NOMO-1 treated with DMSO at 0.1 percent for 48 hours (cell line): ENCODE data around the gene MED25.
A peak's percentile ranks its signal among the peaks of the same experiment; 100 is the strongest.

Experiments used
- DNase-seq: peaks from one replicate; lab custom pipeline; 2025; ENCODE audit not compliant: unreplicated experiment; lab: John Stamatoyannopoulos, UW

MED25 gene

DNA sequence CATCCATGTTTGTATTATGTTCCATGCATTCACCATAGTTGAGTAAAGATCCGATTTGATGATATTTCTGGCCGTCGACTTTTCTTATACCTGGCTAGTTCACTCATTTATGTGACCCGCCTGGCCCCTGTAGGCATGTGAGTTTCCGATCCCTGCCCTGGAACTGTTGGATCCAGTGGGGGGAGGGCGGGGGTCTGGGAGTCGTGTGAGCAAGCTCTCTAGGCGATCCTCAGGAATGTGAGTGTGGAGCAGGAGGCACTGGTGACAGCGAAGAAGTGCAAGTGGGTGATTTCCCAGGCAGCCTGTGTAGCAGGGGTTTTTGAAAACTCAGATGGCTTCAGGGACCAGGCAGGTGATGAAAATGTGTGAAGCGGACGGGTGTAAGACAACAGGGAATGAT lies 22.2 kb downstream of the MED25 start:
- DNase-seq: no peak

DNA sequence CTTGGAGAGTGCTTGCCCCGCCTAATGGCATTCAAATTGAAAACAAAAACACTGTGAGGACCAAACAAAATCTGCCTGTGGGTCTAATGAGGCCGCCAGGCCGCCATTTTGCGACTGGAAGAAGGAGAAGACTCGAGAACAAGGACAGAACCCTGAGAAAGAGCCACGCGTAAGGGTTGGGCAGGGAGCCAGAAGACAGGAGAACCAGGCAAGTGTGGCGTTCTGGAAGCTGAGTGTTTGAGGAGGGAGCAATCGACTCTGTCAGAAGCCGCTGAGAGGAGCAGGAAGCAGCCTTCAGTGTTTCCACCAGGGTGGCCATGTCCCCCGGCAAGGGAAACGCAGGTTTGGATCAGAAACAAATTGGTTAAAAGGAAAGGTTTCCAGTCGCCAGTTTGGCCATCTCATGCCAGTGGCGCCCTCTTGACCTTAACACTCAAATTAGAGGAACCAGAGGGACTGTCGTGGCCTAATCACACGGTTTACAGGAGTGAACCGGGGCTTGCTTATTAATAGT lies 22.7 kb downstream of the MED25 start:
- no peak for DNase-seq

DNA sequence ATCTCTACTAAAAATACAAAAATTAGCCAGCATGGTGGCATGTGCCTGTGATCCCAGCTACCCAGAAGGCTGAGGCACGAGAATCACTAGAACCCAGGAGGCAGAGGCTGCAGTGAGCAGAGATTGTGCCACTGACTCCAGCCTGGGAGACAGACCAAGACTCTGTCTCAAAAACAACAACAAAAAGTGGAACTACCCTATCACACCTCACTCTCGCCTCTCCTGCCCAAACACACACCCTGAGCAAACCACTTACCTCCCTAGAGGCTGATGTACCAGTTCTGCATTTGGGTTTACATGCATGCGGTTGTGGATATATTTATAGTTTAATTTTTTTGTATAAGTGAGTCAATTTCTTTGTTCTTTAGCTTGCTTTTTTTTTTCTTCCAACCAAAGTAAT lies 25.2 kb downstream of the MED25 start:
- DNase-seq: peak; percentile 27

DNA sequence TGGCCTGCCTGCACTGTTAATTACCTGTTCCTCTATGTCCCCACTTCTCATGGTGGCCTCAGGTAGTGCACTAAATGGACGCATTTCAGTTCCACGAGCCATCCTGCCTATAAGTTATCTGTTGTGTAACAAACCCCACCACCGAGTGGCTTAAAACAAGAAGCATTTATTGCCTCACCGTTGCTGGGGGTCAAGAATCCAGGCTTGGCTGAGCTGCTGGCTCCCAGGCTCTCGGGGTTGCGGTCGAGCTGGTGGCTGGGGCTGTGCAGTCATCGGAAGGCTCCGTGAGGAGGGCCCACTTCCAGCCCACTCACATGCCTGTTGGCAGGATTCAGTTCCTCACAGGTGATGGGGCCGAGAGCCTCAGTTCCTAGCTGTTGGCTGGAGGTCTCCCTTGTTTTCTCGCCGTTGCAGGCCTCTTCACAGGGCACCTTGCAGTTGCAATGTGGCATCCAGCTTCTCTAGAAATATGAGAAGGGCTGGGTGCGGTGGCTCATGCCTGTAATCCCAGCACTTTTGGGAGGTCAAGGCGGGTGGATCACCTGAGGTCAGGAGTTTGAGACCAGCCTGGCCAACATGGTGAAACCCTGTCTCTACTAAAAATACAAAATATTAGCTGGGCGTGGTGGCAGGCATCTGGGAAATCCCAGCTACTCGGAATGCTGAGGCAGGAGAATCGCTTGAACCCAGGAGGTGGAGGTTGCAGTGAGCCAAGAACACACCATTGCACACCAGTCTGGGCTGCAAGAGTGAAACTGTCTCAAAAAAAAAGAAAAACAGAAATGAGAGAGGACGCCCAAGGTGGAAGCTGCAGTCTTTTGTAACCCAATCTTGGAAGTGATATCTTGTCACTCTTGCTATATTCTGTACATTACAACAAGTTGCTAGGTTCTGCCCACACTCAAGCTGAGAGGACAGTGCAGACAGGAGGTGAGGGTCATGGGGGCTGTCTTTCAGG lies 26.3 kb downstream of the MED25 start:
- DNase-seq: peak; percentile 89

DNA sequence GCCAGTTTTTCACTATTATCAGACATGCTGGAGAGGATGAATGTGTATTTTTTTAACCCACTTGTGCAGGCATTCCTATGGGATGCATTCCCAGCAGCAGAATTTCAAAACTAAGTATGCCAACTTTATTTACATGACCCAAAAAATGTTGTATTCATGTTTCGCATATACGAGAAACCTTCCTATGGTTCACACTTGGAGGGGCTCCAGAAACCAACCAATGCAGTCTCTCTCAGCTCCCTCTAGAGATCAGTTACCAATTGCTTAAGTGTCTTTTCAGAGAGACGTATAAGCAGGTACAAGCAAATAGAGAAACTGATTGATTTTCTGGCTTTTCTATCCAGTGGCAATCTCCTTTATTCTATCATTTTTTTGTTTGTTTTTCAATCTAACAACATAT lies 27.3 kb downstream of the MED25 start:
- DNase-seq: no peak

DNA sequence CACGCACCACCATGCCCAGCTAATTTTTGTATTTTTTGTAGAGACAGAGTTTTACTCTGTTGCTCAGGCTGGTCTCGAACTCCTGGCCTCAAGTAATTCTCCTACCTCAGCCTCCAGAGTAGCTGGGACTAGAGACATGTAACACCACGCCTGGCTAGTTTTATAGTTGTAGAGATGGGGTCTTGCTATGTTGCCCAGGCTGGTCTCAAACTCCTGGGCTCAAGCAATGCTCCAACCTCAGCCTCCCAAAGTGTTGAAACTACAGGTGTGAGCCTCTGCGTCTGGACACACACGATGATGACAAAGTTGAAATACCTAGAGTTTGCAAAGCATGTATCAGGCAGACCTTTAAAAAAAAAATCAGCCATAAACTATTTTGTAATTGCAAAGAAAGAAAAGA lies 28.3 kb downstream of the MED25 start:
- DNase-seq: no peak

DNA sequence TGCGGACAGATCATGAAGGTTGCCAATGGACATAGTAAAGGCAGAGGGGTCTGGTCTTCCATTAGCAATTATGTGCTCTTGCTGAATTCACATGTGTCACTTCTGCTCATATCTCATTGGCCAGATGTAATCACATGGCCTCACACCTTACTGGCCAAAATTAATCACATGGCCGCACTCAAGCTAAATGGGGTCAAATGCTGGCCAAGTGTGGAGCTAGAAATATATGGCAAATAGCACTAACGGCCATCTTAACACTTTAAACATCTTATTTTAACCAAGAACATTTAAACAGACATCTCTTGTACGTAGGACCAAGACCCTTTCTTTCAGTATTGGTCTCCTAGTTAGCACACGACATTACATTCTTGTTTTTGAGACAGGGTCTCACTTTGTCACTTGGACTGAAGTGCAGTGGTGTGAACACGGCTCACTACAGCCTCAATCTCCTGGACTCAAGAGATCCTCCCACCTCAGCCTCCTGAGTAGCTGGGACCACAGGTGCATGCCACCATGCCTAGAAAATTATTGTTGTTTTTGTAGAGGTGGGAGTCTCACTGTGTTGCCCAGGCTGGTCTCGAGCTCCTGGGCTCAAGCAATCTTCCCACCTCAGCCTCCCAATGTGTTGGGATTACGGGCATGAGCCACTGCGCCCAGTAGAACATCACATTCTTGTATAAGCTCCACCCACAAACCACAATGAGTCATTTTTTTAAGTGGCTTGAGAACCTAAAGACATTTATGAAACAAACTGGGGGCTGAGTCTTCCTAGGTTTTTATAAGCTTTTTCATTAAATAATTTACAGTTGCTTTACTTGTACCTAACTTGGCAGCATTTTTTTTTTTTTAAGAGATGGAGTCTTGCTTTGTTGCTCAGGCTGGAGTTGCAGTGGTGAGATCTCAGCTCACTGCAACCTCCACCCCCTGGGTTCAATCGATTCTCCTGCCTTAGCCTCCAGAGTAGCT lies 29.9 kb downstream of the MED25 start:
- DNase-seq: peak; percentile 77

DNA sequence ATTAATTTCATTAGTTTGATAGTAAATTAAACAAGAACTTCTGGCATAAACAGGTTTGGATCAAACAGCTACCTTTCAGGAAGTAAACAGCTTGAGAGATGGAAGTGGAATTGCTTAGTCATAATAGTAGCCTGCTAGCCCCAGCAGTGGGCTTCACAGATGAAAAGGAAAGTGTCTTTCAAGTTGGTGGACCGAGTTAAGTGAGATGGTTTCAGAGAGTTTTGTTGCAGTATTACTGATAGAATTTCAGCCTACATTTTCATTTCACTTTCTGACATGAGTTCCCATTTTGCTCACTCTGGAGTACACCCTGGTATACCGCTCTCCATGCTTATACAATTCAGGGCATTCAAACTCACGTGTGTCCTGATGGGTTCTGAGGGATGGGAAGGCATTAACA lies 30.8 kb downstream of the MED25 start:
- peak; percentile 37 for DNase-seq

DNA sequence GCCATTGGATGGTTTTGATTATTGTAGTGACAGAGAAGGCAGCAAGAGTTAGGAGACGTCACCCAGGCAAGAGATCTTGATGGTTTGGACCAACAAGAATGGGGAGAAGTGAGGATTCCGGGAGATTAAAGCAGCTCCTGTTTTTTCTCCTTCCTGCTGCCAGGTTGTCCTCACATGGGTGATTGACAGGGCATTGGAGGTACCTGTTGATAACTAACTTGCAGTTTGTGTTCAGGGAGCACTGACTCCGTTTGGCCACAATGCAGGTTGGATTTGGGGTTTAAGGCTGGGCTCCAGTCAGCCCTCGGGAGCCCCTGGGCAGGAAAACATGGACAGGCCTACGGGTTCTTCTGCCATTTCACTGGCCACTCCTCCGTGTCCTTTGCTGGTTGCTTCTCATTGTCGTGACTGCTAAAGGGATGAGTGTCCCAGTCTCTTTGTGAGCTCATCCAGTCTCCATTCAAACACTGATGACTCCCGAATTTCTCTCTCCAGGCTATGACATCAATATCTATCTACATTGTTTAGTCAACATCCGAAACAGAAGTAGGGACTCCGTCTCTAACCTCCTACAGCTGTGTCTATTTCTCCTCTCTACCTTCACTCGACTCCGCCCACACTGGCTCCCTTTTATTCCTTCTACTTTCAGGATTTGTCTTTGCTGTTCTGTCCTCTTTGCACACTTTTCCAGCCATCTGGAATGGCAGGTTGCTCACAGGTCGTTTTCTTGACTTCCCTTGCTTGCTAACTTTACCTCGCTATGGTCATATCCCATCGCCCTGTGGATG lies 31.5 kb downstream of the MED25 start:
- no peak for DNase-seq

DNA sequence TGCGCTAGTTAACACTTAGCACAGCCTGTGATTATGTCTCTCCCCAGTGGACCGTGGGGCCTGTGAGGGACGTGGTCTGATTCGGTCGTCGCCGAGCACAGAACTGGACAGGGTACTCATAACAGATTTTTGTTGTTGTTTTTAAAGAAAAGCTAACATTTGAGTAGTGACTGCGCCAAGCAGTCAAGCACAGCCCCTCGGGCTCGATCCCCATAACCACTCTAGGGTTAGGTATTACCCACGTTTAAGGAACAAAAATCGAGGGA lies 32.1 kb downstream of the MED25 start:
- no peak for DNase-seq

DNA sequence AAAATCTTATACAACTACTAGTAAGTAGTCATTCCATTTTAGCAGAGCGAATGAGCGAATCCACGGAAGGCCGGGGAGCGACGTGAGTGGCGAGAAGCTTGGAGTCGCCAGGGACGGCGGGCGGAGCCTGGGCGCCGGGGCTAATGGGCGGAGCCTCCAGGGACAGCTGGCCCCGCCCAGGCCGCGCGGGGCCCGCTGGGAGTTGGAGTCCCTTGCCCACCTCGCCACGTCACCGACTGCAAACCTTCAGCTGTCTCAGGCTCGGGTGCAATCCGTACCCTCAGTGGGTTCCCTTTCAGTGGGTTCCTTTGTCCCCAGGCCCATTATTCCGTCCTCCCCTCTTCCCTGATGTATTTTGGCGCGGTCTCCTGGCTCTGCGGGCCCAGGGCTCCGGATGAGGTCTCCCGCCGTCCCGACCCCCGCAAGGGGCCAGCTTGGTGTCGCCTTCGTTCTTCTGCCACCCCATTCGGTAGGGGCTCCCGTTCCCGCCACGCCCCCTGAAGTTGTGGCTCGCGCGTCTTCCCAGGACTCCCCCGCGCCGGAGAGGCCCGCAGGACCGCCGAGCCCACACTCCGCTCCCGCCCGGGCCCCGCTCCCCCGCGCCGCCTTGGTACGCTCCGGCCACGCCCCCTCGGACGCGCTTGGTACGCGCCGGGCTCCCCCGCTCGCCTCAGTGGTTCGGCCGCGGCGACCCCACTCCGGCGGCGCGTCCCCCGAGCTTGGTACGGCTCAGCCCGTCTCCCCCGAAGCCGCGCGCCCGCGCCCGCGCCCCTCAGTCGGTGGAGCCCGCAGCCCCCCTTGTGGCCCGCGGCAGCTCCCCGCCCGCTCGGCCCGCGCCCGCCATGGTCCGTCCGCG lies 32.6 kb downstream of the MED25 start, which contains the start of gene PTOV1:
PTOV1 (plus strand) TSS at position 673 of the 856 bp plus-strand sequence.
- peak; percentile 86 for DNase-seq

DNA sequence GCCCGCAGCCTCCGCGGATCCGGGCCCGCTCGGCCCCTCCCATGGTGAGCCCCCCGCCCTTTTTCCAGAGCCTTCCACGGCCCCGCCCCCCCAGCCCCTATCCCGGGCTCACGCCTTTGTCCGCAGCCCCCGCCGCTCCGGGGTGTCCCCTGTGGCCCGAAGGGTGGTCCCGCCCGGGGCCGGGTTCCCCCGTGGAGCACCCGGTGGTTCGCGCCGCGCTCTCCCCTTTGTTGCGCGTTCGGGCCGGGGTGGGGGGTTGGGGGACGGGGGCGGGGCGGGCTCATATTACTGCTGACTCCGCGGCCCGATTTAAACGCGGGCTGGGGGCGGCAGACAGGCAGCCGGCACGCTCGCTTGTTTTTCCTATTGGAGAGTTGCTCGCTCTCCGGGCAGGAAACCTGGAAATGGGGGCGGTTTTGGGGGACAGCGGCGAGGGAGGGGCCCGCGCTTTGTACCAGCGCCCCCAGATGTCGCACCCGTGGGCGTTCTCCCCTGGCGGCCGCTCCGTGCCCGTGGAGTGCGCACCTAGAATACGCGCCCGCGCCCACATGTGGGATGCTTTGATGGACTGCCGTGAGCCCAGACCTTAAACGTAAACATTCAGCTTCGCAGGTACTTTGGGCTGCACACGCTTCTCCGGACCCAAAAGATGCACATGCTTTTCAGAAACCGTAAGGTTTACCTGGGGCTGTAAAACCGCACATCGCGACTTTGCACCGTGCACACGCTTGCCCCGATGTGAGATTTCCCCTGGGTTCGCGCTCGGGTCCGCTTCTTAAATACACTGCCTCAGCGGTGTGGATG lies 33.6 kb downstream of the MED25 start:
- DNase-seq: no peak

DNA sequence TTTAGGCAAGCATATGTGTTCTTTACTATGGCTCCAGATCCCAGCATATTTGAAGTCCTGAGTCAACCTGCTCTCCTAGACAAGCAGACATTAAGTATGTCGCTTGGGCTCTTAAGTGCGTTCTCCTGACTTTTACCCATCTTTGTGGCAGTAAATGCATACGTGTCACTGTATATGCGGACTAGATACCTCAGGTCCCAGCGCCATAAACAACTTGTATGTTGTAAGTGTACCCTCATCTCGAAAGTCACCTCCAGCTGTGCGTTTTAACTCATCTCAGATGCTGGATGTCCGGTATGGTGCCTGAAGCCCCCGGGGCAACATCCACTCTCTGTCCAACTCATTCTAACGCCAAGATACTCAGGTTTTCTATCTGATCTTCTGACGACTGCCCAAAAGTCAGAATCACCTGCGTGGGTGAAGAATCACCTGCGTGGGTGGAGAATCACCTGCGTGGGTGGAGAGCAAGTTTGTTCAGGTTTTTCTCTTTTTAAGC lies 34.6 kb downstream of the MED25 start:
- DNase-seq: no peak

DNA sequence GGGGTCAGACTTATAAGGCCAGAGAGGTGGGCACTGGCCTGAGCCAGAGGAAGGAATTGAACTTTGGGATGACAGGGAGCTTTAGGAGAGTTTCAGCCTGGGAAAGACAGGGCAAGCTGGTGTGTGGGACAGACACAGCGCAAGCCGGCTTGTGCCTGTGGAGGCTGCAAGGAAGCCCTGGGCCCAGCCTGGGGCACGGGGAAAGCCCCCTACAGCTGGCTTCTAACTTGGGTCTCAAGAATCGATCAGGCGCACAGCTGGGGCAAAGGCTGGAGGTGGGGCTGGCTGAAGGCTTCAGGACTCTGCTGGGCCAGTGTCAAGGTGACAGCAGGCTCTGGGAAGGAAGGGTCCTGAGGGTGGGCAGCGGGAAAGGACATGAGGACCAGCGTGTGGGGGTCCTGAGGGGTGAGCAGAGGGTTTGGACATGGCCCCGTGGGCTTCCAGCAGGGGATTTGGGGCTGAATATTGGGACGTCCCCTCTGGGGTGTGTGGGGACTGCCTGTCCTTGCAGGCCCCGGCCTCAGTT lies 35.8 kb downstream of the MED25 start:
- no peak for DNase-seq

DNA sequence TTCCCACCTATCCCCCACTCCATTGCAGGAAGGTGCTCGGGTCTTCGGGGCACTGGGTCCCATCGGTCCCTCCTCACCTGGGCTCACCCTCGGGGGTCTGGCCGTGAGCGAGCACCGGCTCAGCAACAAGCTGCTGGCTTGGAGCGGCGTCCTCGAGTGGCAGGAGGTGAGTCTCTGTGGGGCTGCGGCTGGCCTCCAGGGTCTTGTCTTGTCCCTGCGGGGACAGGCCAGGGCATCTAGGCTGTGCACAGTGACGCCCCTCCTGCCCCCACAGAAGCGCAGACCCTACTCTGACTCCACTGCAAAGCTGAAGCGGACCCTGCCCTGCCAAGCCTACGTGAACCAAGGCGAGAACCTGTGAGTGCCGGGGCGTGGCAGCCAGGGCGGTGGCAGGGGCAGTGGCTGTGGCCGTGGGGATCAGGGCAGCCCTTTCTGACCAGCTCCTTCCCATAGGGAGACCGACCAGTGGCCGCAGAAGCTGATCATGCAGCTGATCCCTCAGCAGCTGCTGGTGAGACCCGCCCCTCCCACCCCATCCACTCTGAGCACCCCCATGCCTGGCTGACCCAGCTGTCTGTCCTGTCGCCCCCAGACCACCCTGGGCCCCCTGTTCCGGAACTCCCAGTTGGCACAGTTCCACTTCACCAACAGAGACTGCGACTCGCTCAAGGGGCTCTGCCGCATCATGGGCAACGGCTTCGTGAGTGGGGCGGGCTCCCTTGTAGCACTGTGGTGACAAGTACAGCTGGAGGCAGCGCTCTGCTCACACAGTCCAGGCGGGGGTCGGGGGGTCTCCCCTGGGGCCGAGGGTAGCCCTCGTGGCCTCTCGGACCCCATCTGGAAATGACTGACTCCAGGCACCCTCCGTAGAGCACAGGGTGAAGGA lies 36.5 kb downstream of the MED25 start:
- DNase-seq: no peak

DNA sequence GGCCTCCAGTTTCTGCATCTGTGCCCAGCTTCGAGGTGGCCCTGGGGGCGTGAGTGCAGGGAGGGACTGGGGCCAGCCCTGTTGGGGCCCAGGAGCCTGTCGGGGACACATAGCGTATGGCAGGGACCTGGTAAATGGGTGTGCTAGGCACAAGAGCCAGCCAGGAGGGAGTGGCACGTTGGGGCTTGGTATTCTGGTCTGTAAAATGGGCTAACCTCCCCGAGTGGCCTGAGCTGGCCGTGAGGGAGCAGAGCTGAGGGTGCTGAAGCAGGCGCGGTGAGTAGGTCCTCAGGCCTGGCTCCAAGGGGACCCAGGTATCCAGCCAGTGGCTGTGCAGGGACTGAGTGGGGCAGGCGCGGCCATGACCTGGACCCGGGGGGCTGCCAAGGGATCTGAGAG lies 37.2 kb downstream of the MED25 start:
- no peak for DNase-seq

DNA sequence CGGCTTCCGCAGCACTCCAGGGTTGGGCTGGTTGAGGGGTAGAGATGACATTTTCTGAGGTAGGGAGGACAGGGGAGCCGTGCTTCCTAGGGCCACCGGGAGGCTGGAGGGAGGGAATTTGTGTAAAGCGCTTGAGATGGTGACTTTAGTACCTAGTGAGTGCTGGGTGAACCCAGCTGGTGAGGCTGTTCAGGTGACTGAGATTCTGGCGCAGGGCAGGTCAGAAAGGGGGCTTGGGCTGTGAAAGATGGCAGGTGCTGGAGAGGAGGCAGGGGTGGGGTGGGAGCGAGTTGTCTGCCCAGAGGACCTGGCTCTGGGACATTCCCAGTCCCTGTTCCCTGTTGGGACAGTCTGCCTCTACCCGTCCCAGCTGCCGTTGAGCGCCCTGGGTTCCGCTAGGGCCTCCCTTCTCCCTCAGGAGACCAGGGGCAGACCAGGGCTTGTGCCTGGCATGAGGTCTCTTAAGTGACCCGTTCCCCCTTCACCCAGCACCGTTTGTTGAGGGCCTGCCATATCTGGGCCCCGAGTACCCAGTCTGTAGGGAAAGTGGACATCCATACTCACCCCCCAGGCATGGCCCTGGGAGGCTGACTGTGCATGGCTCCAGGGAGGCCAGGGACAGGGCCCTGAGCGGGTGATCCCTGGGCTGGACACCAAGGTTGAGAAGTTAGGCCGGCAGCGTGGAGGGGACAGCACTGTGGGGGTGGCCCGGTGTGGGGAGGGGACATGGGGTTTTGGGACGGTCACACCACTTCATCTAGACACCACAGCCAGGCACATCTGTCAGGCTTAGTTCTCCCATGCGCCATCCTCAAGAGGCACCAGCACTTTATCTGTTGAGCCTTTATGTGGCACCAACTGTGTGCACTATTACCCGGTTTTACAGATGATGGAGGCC lies 37.8 kb downstream of the MED25 start:
- DNase-seq: no peak
